Right renal pelvis (tissue), 4 donors: ENCODE results near the gene PDCD6IP. TPM values are rescaled to one million over a fixed set of nuclear protein-coding genes. Genes with fewer than 3 reads are reported as not detected.

Source experiments
- DNase-seq, 4 donors: peaks; one replicate each; pipeline ENCODE4 v3.0.0-alpha.2; 2013; ENCODE audit warnings: low read depth in 4 of 4, low spot score in 3 of 4, missing footprints in 1 of 4
- polyA plus RNA-seq, 4 donors: library from polyadenylated mRNA; unstranded; fragments of 120-200 nt; gene quantifications; one replicate each; pipeline ENCODE4 v1.2.1, GENCODE V29; 2013; ENCODE audit not compliant: insufficient read length in 4 of 4

PDCD6IP gene
- polyA plus RNA-seq, 4 donors, result 147 to 164 (median 160) TPM

GRCh38 chr3:33886015-33886414, 87.6 kb downstream of the PDCD6IP start:
- DNase-seq, result no peak

DNA sequence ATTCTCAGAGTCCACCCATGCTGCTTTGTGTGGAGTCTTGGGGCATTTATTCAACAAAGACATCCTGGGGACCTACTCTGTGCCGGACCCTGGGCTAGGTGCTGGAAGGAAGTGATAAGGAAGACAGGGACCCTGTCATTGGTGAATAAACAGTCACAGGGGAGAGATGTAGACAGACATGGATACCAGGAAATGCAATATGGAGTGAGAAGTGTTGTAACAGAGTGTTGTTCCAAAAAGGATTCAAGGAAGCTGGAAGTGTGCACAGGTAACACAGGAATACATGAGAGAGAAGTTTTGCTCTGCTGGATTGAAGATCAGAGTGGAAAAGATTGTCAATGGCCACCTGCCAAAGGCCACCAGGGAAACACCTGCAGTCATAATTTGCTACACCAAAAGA, 89.0 kb downstream of the PDCD6IP start:
- no peak for DNase-seq

DNA sequence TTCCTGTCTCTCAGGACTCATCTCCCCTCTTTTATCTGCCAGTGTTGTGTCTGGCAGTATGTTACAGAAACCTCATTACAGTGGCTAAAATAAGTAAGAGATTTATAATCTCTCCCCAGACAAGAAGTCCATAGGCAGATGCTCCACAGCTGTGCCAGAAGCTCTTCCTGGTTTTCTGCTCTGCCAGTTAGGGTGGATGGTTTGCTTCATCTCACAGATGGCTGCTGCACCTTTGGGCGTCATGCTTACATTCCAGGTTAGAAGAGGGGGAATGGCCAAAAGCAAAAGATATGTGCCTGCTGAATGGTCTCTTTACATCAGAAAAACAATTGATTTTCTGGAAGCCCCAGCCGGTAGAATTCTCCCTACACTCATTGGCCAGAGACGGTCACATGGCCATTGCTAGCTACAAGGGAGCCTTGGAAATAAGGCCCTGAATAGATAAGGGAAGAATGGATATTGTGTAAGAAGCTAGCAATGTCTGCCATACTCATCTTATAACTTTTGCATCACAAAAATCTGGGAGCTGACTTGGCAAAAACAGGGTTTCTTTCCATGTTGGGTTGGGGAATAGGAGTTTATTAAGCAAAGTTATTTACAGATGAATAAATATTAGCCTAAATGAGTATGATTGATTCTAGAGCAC, 91.1 kb downstream of the PDCD6IP start:
- DNase-seq, result no peak

- DNase-seq, result no peak
Measured at GRCh38 chr3:33892655-33893054, 94.2 kb downstream of the PDCD6IP start.

- DNase-seq, result no peak
Measured at GRCh38 chr3:33895658-33896057, 97.2 kb downstream of the PDCD6IP start.

GRCh38 chr3:33897306-33897705, 98.9 kb downstream of the PDCD6IP start:
- no peak for DNase-seq

- no peak for DNase-seq
Measured at GRCh38 chr3:33898901-33899300, 100.5 kb downstream of the PDCD6IP start.

- DNase-seq, result no peak
Measured at GRCh38 chr3:33900440-33900808, 102.0 kb downstream of the PDCD6IP start.

DNA sequence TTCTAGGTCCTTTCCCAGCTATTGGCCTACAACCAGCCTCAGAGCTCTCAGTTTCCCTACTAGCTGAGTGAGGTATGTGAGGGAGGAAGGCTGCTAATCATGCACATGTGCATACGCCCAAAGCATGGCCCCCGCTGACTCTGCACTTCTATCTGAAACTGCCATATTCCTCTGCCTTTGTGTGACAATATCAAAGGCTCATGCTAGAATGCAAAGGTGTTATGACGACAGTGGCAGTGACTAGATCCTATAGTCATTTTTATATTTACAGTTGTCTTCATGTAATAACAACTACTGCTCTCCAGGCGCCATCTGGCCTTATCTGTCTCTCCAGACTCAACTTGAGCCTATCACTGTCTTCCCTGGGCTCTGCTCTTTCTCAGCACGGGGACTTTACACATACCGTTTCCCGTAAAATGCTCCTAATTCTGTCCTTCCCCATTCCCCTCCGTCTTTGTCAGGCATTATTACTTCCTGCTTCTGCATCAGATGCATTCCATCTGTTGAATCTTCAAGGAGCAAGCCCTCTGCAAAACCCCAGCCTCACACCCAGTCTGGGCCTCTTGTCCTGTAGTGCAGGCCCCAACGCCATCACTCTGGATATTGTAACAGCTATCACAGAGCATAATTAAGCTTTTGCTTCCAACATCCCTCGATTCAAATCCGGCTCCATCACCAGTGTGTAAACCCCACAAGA, 102.5 kb downstream of the PDCD6IP start:
- DNase-seq, result peak in 2 of 4 donors; percentile 1 to 7

- DNase-seq, result no peak
Measured at GRCh38 chr3:33901862-33902563, 103.6 kb downstream of the PDCD6IP start.

DNA sequence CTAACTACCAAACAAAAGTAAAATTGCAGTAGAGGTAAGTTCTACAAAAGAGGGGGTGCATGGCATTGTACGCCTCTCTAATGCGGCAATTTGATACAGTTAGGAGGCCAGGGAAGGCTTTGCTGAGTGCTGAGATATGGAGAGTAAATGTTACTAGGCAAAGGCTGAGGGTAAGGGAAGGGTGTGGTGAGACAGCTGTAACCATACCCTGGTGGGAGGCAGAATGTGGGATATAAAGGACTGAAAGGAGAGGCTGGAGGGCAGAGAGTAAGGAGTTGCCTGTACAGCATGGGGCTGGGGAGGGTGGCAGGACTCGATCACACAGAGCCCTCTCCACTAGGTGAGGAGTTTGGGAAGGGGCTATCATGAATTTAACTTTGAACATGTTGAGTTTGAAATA, 106.3 kb downstream of the PDCD6IP start:
- no peak for DNase-seq

DNA sequence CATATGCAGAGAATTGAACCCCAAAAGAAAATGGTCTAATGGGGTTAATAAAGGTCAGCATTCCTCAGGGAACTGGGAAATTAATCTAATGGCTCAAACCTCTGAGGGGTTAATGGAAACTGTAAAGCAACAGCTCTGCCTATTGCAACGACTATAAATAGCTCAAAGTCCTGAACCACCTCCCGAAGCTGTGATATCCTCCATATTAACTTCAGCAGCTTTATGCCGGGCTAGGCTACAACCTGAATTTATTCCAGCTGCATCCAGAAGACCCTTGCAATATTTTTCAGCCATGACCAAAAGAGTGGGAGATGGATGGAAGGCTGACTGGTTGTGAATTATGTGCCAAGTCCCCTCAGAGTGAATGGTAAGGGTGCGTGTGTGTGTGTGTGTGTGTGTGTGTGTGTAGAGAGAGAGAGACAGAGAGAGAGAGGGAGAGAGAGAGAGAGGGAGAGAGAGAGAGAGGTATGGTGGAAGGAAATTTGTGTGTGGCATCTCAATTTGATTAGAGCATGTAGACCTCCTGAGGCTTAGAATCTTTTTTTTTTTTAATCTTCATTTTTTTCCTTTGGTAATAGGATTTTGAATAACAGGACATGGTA, 109.9 kb downstream of the PDCD6IP start:
- DNase-seq, result no peak

DNA sequence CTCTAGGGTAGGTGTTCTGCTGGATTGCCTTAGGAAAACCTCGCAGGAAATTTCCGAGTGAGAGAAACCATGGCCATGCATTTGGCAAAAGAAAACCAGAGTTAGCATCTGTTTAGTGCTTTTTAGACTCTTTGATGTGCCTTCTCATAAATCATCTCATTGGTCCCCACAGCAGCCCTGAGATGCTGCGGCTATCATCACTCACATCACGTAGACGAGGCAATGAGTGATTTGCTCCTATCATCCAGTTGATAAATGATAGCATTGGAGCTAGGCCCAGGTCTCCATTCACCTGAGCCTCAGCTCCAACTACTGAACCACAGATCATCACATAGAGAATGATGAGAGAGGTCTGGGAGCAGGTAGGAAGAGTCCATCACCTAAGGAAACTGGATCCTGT, 111.1 kb downstream of the PDCD6IP start:
- no peak for DNase-seq

GRCh38 chr3:33910031-33910430, 111.6 kb downstream of the PDCD6IP start:
- no peak for DNase-seq

DNA sequence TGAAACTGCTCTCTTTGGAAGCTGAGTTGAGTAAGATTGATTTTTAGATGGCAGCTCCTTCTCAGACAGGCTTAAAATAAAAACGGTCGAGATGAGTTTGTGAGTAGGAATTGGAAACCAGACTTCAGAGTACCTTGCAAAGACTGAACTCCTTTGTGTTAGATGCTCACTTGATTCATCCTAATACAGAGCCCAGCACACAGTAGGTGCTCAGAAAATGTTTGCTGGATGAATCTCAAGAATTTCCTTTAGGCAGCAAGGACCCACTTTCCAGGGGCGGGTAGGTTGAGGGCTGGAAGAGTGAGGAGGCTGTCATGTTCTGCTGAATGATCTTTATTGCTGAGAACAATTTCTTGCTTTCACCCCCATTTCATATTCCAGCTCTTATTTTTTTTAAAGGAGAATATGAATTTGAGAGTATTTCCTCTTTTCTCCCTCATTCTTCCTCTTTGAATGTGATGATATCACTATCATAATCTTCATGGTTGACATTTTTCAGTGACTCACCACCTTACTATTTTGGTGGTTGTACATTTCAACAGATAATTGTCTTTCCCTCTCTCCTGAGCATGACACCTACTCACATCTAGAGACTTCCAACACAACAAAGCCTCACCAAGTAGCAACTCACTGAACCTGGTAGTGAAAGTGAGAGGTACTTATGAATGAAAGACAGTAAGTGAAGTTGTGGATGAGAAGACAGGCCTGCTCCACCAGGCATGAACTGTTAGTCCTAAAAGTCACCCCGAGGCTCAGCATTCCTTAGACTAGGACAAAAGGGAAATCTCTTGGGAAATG, 113.3 kb downstream of the PDCD6IP start:
- no peak for DNase-seq

GRCh38 chr3:33914212-33914611, 115.8 kb downstream of the PDCD6IP start:
- DNase-seq, result no peak

- DNase-seq, result no peak
Measured at GRCh38 chr3:33914731-33915379, 116.4 kb downstream of the PDCD6IP start.

DNA sequence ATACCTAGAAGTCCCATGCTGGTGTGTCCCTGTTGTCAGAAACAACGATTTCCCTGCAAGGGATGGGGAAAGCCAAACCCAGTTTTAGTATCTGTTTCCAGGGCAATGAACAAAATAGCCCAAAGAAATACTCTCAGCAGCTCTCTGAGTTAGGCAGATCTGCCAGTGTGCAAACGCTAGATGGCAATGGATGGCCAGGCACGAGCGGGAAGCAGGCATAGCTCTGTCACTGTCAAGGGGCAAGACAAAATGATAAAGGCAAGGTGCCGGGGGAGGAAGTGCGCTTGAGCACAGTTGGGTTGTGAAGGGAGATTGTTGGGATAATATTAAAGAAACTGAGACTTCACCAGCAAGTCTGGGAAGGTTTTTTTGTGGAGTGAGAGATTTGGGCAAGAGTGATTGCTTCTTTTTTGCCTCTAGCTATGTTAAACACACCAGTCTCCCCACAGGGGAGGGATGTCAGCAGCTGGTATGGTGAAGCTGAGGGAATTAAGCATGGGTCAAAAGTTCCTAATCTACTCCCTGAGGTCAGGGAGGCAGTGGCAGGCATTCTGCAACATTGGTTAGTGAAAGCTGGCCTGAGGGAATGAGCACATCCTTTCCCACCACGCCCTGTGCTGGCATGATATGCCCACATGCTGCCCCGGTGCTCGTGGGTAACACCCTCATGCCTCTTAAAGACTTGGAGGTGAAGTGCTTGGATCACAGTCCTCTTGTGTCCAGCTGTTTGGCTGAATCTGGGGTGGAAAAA, 117.5 kb downstream of the PDCD6IP start:
- DNase-seq, result no peak

DNA sequence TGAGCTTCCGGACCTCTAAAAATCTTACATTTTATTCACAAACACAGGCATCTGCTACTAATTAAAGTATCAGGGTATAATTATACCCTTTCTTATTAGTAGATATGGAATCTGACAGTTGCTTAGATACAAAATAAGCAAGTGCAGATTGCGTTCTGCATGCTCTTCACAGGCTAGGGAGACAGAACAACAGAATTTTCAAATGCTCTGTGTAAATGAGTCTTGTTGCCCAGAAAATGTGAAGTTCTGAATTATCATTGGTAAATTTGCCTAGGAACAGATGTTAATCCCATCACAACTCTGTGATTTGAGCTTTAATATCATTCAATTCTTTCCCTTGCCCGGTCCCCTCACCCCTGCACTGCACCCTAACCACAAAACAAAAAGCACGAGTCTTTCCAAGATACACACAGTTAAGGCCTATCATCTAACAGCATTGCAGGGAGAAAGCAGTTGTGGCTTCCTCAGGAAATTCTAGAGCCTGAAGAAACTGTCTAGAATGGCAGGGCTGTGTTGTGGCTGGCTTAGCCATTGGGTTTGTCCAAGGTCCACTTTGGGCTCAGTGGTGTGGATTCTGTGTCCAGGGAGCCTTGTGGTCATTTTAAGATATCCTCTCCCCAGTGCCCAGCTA, 119.8 kb downstream of the PDCD6IP start:
- no peak for DNase-seq
